Urinary bladder (tissue), 4 donors: Measurements from ENCODE around the gene GATAD2B. TPM values are rescaled to one million over a fixed set of nuclear protein-coding genes. Genes with fewer than 3 reads are reported as not detected.
"Not testable (repeated sequence)": the region's sequence is repeated elsewhere in the genome, so short reads cannot be mapped to it uniquely, and the experiment has no call there.

ENCODE experiments used
- DNase-seq: peaks from one replicate; pipeline ENCODE4 v3.0.0-alpha.2; 2015; ENCODE audit errors: extremely low spot score
- H3K27ac ChIP-seq: one replicate; pipeline ENCODE4 v1.5.1; 2013; ENCODE audit warnings: low read depth, mild to moderate bottlenecking, moderate library complexity
- H3K36me3 ChIP-seq: one replicate; pipeline ENCODE4 v1.6.1; 2013; ENCODE audit warnings: mild to moderate bottlenecking, moderate library complexity; ENCODE audit not compliant: insufficient read depth
- H3K4me1 ChIP-seq: one replicate; pipeline ENCODE4 v1.6.1; 2013; ENCODE audit warnings: mild to moderate bottlenecking, moderate library complexity; ENCODE audit not compliant: insufficient read depth
- H3K4me3 ChIP-seq: one replicate; pipeline ENCODE4 v1.5.1; 2013; ENCODE audit warnings: low read depth, low read length
- WGBS: extraction: QIAGEN DNeasy Blood & Tissue Kit; methylation state at CpG from one replicate; pipeline ENCODE4 v1.1.7; 2013; 5-methylcytosine and 5-hydroxymethylcytosine counted together
- polyA plus RNA-seq: library from polyadenylated mRNA; stranded (reverse); fragments of 200-250 nt; gene quantifications from one replicate; pipeline ENCODE4 v1.2.3, GENCODE V29; 2013
- total RNA-seq: library from RNA; depleted of rRNA; stranded (reverse); fragments of >200 nt; gene quantifications from one replicate; pipeline ENCODE4 v1.2.3, GENCODE V29; 2014
- donor health status: healthy with polysubstance abuse.
- donor health status: healthy.

Gene GATAD2B
- total and polyA plus RNA-seq, 2 donors = 8.5 to 11.5 TPM

GRCh38 chr1:153908071-153908470 is 14.7 kb downstream of the GATAD2B start:
- Histone ChIP-seq H3K4me1 (no peaks in the 10 kb centered on the region), H3K36me3 (no peaks in the 10 kb centered on the region), H3K27ac (no peak overlapping the region), H3K4me3 (no peak overlapping the region)
- WGBS = 93% methylated on average over 6 of the region's 6 CpGs
- no peak for DNase-seq

DNA sequence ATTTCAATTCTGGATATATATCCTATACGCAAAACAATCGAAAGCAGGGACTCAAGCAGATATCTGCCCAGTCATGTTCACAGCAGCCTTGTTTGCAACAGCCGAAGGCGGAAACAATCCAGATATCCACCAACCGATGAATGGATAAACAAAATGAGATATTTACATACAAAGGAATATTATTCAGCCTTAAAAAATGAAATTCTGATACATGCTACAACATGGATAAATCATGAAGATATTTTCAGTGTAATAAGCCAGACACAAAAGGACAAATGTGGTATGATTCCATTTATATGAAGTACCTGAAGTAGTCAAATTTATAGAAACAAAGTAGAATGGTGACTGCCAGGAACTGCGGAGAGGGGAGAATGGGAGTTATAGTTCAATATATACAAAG is 15.6 kb downstream of the GATAD2B start:
- no peaks in the 10 kb centered on the region for H3K36me3 ChIP-seq
- WGBS = 97% methylated on average over 6 of the region's 6 CpGs
- H3K27ac ChIP-seq = no peak overlapping the region
- H3K4me1 ChIP-seq = no peaks in the 10 kb centered on the region
- H3K4me3 ChIP-seq = no peak overlapping the region
- no peak for DNase-seq

DNA sequence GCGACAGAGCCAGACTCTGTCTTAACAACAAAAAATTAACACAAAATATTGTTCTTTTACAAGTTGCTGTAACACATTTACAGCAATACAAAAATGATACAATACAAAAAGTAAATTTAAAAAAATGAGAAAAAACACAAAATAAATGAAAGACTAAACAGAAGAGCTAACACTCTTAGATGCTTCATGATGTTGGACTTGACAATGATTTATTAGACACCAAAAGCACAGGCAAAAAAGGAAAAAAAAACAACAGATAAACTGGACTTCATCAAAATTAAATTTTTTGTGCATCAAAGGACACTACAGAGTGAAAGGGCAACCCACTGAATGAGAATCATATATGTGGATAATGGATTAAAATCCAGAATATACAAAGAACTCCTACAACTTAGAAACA is 16.4 kb downstream of the GATAD2B start:
- Histone ChIP-seq H3K4me1 (no peaks in the 10 kb centered on the region), H3K4me3 (no peak overlapping the region), H3K27ac (no peak overlapping the region), H3K36me3 (no peaks in the 10 kb centered on the region)
- 94% methylated on average over 1 of the region's 1 CpG for WGBS
- no peak for DNase-seq

DNA sequence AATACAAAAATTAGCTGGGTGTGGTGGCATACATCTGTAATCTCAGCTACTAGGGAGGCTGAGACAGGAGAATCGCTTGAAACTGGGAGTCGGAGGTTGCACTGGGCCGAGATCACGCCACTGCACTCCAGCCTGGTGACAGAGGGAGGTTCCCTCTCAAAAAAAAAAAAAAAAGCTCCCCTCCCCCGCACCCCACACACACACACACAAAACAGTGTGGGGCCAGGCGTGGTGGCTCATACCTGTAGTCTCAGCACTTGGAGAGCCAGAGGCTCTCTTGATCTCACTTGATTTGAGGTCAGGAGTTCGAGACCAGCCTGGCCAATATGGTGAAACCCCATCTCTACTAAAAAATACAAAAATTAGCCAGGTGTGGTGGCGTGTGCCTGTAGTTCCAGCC is 16.9 kb downstream of the GATAD2B start:
- 96% methylated on average over 8 of the region's 8 CpGs for whole genome bisulfite sequencing

DNA sequence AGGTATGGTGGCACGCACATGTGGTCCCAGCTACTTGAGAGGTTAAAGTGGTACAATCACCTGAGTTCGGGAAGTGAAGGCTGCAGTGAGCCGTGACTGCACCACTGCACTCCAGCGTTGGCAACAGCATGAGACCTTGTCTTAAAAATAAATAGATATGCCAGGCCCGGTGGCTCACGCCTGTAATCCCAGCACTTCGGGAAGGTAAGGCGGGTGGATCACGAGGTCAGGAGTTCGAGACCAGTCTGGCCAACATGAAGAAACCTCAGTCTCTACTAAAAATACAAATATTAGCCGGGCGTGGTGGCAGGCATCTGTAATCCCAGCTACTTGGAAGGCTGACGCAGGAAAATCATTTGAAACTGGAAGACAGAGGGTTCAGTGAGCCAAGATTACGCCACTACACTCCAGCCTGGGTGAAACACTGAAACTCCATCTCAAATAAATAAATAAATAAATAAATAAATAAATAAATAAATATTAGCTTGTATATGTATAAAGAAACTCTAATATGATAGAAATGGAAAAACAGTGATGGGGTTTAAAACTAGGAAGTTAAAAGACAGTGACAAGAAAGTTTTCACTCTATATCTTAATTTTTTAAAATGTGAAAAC is 18.8 kb downstream of the GATAD2B start:
- WGBS = 84% methylated on average over 14 of the region's 14 CpGs
- no peak overlapping the region for H3K27ac ChIP-seq
- H3K36me3 ChIP-seq = no peaks in the 10 kb centered on the region
- no peaks in the 10 kb centered on the region for H3K4me1 ChIP-seq
- no peak overlapping the region for H3K4me3 ChIP-seq
- no peak for DNase-seq

More for the DNA sequence above, 16.9 kb downstream of the GATAD2B start:
- DNase-seq, H3K4me1 ChIP-seq, H3K27ac ChIP-seq, H3K4me3 ChIP-seq, H3K36me3 ChIP-seq: not testable (repeated sequence)

DNA sequence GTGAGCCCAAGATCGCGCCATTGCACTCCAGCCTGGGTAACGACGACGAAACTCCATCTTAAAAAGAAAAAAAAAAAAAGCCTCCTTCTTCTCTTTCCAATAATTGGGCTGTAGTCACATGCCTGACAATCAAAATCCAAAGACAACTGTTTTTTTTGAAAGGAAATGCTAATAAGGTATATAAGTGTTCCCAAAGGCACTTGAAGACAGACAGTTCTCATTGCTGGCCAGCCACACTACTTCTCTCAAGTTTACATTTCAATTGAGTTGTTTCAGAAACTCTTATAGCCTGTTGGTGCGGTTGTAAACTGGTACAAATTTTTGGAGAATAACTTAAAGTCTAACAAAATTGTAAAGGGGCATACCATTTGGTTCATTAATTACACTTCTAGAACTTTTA is 23.3 kb downstream of the GATAD2B start:
- 95% methylated on average over 6 of the region's 6 CpGs for WGBS
- no peaks in the 10 kb centered on the region for H3K4me1 ChIP-seq
- H3K27ac ChIP-seq = no peak overlapping the region
- no peak for DNase-seq
- no peak overlapping the region for H3K4me3 ChIP-seq
- H3K36me3 ChIP-seq = no peaks in the 10 kb centered on the region

- H3K4me3 ChIP-seq, H3K27ac ChIP-seq, DNase-seq, H3K4me1 ChIP-seq, H3K36me3 ChIP-seq: not testable (repeated sequence)
- 89% methylated on average over 1 of the region's 1 CpG for WGBS
Observed at GRCh38 chr1:153895866-153896265, 26.9 kb downstream of the GATAD2B start.

DNA sequence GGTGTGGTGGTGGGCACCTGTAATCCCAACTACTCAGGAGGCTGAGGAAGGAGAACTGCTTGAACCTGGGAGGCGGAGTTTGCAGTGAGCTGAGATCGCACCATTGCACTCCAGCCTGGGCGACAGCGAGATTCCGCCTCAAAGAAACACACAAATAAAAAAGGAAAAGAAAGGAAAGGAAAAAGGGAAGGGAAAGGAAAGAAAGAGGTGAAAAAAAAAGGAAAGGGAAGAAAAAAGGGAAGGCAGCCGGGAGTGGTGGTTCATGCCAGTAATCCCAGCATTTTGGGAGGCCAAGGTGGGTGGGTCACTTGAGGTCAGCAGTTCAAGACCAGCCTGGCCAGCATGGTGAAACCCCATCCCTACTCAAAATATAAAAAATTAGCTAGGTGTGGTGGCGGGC is 31.7 kb downstream of the GATAD2B start:
- H3K27ac ChIP-seq, H3K4me3 ChIP-seq, H3K36me3 ChIP-seq, DNase-seq, H3K4me1 ChIP-seq: not testable (repeated sequence)
- WGBS = 98% methylated on average over 7 of the region's 7 CpGs

DNA sequence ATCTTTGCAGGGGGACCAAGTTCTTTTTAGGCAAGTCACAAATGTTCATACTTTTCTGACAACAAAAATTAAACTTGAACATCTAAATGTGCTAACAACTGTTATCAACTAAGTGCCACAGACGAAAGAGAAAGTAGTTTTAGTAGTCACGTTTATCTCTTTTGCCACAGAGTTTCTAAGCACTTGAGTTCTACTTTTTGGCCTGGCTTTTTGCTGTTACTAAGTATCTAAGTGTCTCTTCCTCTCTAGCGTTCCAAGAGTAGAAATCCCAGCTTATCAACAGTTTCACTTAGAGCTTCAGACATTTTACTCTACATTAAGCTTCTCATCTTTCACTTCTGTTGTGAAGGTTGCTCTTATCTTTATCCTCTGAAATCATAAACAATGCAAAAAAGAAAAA is 34.2 kb downstream of the GATAD2B start:
- Histone ChIP-seq H3K4me3 (no peak overlapping the region), H3K4me1 (peaks cover 1% of the 10 kb centered on the region), H3K36me3 (no peaks in the 10 kb centered on the region), H3K27ac (no peak overlapping the region)
- DNase-seq = no peak
- 18% methylated on average over 3 of the region's 3 CpGs for WGBS

- H3K4me1 ChIP-seq = peaks cover 4% of the 10 kb centered on the region
- no peak for DNase-seq
- H3K4me3 ChIP-seq = no peak overlapping the region
- no peaks in the 10 kb centered on the region for H3K36me3 ChIP-seq
- WGBS = 89% methylated on average over 3 of the region's 3 CpGs
- H3K27ac ChIP-seq = no peak overlapping the region
Observed at GRCh38 chr1:153886127-153886526, 36.6 kb downstream of the GATAD2B start.

DNA sequence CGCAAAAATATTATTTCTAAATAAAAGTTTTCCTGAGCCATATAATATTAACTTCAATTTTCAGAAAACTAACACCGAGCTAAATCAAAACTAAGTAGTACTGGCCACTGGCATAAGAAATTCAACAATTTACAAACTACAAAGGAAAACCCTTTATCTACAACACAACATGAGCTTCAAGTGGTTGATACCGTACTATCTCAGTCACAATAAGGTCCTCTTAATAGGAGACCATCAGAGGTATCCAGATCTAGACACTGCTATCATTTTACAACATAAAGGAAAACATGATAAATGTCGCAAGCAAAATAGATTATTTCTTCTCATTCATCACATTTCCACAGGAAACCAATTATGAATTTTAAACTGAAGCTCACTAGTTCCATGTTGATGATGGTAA is 39.5 kb downstream of the GATAD2B start:
- no peaks in the 10 kb centered on the region for H3K36me3 ChIP-seq
- DNase-seq = no peak
- 95% methylated on average over 4 of the region's 4 CpGs for WGBS
- peaks cover 3% of the 10 kb centered on the region for H3K4me1 ChIP-seq
- H3K4me3 ChIP-seq = no peak overlapping the region
- H3K27ac ChIP-seq = no peak overlapping the region

DNA sequence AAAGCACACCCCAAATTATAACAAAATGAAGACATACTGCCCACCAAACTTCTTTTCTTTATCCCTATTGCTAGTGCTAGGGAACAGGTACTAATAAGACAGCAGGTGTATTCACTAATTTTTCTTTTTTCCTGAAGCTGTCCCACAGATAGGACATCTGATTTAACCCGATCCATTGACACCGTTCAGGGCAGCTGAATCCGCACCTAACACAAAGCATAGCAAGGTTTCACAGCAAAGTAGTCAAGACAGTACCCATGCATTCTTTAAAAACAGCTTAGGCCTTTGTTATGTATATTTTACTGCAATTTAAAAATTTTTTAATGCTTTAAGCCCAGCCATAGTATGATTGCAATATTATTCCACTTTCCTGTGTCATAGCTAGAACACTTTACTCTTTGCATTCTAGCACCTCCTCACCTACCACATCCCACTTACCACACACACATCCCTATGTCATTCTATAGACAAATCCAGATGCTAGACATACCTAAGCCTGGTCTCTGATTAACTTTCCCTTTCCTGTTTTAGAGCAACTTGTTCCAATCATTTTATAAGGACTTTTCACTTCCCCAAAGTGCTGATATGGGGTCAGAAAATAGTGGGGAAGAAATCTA is 40.4 kb downstream of the GATAD2B start:
- no peak overlapping the region for H3K27ac ChIP-seq
- H3K4me3 ChIP-seq = no peak overlapping the region
- no peaks in the 10 kb centered on the region for H3K36me3 ChIP-seq
- WGBS = 58% methylated on average over 3 of the region's 3 CpGs
- H3K4me1 ChIP-seq = peaks cover 3% of the 10 kb centered on the region
- DNase-seq = no peak

- 13% methylated on average over 9 of the region's 9 CpGs for WGBS
- no peaks in the 10 kb centered on the region for H3K36me3 ChIP-seq
- no peak overlapping the region for H3K27ac ChIP-seq
- DNase-seq = peak; percentile 47
- peaks cover 3% of the 10 kb centered on the region for H3K4me1 ChIP-seq
- no peak overlapping the region for H3K4me3 ChIP-seq
Observed at GRCh38 chr1:153881751-153882150, 41.0 kb downstream of the GATAD2B start.

DNA sequence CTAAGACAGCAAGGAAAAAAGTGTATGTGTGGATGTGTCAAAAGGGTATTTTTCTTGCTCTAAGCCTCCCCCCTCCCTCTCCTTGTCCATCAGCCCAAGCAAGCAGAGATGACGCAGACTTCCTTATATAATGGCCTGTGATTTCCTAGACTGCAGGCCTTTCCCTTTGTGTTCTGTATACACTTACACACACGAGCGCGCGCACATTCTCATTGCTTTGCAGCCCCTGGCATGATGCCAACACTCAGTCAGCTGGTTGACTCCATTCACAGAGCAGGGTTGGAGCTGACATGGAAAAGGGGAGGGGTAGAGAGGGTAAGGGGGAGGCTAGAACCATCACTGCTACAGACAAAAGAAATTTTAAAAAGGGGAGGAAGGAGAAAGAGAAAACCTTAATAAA is 41.8 kb downstream of the GATAD2B start:
- Histone ChIP-seq H3K36me3 (no peaks in the 10 kb centered on the region), H3K27ac (no peak overlapping the region), H3K4me1 (peaks cover 3% of the 10 kb centered on the region), H3K4me3 (no peak overlapping the region)
- DNase-seq = peak; percentile 99
- WGBS = 3% methylated on average over 5 of the region's 5 CpGs
